DMS 273 (cell line): ENCODE results near the gene SLC16A3.
A peak's percentile ranks its signal among the peaks of the same experiment; 100 is the strongest.
"Not testable (repeated sequence)": the region's sequence is repeated elsewhere in the genome, so short reads cannot be mapped to it uniquely, and the experiment has no call there.

ENCODE experiments used
- DNase-seq: peaks from one replicate; lab custom pipeline; 2025; ENCODE audit not compliant: unreplicated experiment; lab: John Stamatoyannopoulos, UW

Gene SLC16A3

DNA sequence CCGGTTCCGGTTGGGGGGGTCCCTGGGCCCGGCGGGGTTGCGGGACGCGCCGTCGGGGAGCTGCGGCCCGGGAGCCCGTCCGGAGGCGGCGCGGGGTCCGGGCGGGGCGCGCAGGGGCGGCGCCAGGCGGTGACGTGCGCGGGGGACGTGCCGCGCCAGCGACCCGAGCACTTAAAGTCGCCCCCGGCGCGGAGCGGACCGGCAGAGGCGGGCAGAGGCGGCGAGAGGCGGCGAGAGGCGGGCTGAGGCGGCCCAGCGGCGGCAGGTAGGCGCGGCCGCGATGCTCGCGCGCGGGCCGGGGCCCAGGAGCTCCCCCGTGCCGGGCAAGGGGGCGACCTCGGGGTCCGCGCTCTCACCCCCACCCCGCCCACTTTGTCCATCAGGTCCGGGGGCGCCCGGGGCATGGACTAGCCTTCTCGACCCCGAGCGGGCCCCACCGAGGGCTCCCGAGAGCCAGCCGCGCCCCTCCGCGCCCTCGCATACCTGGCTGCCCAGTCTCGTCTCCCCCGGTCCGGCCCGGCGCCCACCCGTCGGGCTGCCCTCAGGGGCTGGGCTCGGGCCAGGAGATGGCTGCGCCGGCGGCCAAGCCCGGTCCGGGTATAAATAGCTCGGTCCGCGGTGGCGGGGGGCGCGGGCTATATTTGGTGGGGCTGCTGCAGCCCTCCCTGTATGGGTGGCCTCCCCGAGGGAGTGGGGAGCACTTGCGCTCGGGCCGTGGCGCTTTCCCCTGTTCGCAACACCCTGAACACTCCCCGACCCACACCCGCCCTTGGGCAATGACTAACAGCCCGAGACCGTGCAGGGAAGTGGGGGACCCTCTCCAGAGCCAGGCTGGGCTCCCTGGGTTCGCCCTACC lies at the start of gene SLC16A3:
Gene SLC16A3, plus strand, starts transcription at position 201 of the 856 bp plus-strand sequence. CDS start 6,967 bp downstream, outside the sequence.
- peak; percentile 78 for DNase-seq

- no peak for DNase-seq
These were observed 49.4 kb upstream of the SLC16A3 start for GRCh38 chr17:82179412-82179811.

DNA sequence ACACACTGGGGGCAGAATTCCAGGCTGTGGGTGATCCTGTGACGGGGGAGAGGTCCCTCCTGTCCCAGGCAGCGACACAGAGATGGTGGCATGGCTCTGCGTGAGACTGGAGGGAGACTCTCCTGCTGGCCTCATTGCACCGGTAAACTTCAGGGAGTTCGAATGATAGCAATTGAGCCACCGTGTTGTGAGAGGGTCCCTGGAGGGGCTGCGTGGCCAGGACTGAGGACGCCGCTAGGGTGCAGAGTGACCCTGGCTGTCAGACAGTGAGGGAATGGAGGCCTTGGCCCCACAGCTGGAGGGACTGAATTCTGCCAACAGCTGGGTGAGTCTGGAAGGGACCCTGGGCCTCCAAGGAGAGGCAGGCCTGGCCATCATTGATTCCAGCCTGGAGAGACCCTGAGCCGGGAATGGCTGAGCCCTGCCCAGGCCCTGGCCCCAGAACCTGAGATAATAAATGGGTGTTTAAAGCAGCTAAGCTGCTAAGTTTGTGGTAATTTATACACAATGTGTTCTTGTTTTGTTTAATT lies 48.8 kb upstream of the SLC16A3 start:
- DNase-seq, result no peak

GRCh38 chr17:82180776-82181528 lies 47.9 kb upstream of the SLC16A3 start:
- peak; percentile 32 for DNase-seq

GRCh38 chr17:82184761-82185160 lies 44.1 kb upstream of the SLC16A3 start:
- no peak for DNase-seq

GRCh38 chr17:82186221-82186620 lies 42.6 kb upstream of the SLC16A3 start:
- DNase-seq, result no peak

- DNase-seq, result no peak
These were observed 41.3 kb upstream of the SLC16A3 start for GRCh38 chr17:82187500-82187899.

GRCh38 chr17:82188001-82188961 lies 40.6 kb upstream of the SLC16A3 start:
- no peak for DNase-seq

- DNase-seq, result not testable (repeated sequence)
These were observed 35.8 kb upstream of the SLC16A3 start for GRCh38 chr17:82193050-82193449.

DNA sequence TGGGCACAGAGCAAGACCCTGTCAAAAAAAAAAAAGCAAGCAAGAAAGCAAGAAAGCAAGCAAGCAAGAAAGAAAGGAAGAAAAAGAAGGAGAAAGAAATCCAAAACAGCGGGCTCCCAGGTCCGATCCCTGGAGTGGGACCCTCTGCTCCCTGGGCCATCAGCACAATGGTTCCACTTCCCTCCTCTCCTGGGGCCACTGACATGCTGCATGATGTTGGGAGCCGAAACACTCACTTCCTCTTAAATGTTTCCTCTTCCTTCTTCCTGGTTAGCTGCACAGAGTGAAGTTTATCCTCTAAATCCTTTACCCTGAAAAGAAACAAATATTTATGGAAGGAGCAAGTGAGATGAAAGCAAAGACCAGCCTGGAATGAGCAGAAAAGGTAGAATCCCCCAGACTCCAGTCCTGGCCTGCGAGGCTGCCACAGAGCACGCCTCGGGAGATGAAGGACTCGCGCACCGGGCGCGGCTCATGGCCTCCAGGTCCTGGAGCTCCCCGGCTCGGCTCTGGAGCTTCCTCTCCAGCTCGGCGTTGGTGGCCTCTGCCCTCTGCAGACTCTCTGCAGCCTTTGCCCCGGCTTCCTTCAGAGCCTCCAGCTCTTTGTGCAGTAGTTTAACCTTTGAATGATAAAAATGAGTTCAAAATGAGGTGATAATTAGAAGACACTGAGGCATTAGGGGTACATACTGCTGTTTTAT lies 35.2 kb upstream of the SLC16A3 start:
- DNase-seq, result no peak

- DNase-seq, result no peak
These were observed 34.1 kb upstream of the SLC16A3 start for GRCh38 chr17:82194765-82195164.

- no peak for DNase-seq
These were observed 32.9 kb upstream of the SLC16A3 start for GRCh38 chr17:82195675-82196672.

DNA sequence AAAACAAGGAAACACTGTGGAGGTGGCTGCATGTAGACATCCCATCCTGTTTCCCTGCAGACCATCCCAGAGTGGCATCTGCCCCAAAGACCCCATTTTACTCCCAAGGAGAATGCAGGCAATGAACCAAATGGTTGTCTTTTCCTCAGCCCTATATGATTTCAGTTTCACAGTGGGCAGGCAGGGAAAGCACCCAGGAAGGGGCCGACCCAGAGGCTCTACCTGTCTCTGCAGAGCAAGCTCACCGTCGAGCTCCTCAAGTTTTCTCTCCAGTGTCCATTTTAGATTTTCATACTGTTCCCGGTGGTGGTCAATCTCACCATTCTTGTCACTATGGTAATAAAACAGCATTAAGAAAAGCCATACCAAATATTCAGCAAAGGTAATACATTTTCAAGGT lies 30.8 kb upstream of the SLC16A3 start:
- no peak for DNase-seq

DNA sequence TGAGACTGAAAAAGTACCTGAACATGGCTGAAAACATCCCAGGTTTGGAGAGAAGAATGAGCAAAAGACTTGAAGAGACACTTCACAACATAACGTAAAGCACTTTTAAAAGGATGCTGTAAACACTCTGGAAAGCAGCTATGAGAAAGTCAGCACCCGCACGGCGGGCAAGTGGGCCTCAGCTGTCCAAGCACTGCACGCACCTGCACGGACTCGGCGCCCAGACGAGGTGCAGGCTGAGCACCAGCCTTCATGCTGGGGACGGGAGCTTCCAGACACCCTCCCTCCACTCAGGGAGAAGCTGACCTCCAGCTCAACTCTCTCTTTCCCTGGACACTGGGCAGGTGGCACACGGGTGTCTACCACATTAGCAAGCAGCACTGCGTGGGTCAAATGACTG lies 29.3 kb upstream of the SLC16A3 start:
- no peak for DNase-seq

DNA sequence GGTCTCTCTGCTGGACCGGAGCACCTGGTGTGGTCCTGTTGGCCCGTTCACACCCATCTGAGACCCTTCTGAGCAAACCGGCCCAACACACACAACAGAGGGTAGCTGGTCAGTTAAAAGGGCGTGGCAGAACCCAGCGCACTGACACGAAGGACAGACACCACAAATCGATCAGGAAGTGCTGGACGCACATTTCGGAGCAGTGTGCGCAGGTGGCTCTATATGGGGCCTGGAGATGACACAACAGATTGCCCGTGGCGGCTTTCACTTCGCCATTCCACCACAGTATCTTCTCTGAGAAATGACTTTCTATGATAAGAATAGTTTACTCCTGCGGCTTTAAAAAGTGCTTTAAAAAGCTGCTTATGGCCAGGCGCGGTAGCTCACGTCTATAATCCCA lies 28.7 kb upstream of the SLC16A3 start:
- no peak for DNase-seq

- no peak for DNase-seq
These were observed 27.9 kb upstream of the SLC16A3 start for GRCh38 chr17:82200743-82201497.

DNA sequence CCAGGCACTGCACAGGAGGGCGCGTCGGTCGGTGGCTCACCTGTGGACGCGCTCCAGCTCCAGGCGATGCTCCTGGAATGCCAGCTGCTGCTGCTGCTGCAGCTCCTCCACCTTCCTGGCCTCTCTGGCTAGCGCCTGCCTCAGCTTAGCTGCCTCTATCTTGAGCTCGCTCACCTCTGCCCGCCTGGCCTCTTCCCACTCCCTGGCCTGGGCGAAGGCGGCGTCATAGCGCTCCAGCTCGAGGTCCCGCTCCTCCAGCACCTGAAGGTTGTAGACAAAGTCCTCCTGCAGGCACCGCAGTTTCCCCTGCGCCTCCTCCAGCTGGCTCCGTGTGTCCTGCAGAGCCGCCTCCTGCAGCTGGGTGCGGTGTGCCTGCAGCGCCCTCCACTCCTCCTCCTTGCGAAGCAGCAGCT lies 27.3 kb upstream of the SLC16A3 start:
- DNase-seq, result no peak

DNA sequence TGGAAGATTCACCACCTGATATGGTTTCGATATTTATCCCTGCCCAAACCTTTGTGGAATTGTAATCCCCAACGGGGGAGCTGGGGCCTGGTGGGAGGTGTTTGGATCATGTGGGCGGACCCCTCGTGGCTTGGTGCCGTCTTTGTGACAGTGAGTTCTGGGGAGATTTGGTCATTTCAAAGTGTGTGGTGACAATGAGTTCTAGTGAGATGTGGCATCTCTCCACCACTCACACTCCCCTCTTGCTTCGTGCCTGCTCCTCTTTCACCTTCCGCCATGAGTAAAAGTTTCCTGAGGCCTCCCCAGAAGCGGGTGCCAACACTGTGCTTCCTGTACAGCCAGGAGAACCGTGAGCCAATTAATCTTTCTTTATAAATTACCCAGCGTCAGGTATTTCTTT lies 25.9 kb upstream of the SLC16A3 start:
- no peak for DNase-seq
